Effector CD8-positive, alpha-beta T cell (primary cell): ENCODE data around the gene AXL.
"Not testable (repeated sequence)": the region's sequence is repeated elsewhere in the genome, so short reads cannot be mapped to it uniquely, and the experiment has no call there.

Experiments
- DNase-seq: peaks from one replicate; lab custom pipeline; 2025; lab: John Stamatoyannopoulos, UW

AXL gene

GRCh38 chr19:41206926-41207750 is 11.9 kb upstream of the AXL start:
- no peak for DNase-seq

- no peak for DNase-seq
Observed at GRCh38 chr19:41214161-41214560, 4.9 kb upstream of the AXL start.

GRCh38 chr19:41217741-41218140 is 1.3 kb upstream of the AXL start:
- no peak for DNase-seq

- no peak for DNase-seq
Observed at GRCh38 chr19:41218249-41218614, 791 bp upstream of the AXL start.

- DNase-seq, result no peak
Observed at GRCh38 chr19:41219924-41220567, 1.0 kb downstream of the AXL start.

GRCh38 chr19:41220811-41221210 is 1.8 kb downstream of the AXL start:
- no peak for DNase-seq

- DNase-seq, result no peak
Observed at GRCh38 chr19:41221514-41222205, 2.6 kb downstream of the AXL start.

GRCh38 chr19:41222240-41222639 is 3.2 kb downstream of the AXL start:
- DNase-seq, result no peak

GRCh38 chr19:41223431-41224234 is 4.6 kb downstream of the AXL start:
- no peak for DNase-seq

- no peak for DNase-seq
Observed at GRCh38 chr19:41224632-41225031, 5.6 kb downstream of the AXL start.

- no peak for DNase-seq
Observed at GRCh38 chr19:41225238-41226052, 6.4 kb downstream of the AXL start.

- no peak for DNase-seq
Observed at GRCh38 chr19:41226053-41226873, 7.2 kb downstream of the AXL start.

GRCh38 chr19:41226874-41227390 is 7.9 kb downstream of the AXL start:
- DNase-seq, result no peak

GRCh38 chr19:41228486-41228885 is 9.5 kb downstream of the AXL start:
- no peak for DNase-seq

GRCh38 chr19:41229338-41229737 is 10.3 kb downstream of the AXL start:
- DNase-seq, result not testable (repeated sequence)

- DNase-seq, result no peak
Observed at GRCh38 chr19:41230067-41230857, 11.2 kb downstream of the AXL start.

- DNase-seq, result no peak
Observed at GRCh38 chr19:41232686-41233085, 13.7 kb downstream of the AXL start.

GRCh38 chr19:41233748-41234240 is 14.8 kb downstream of the AXL start:
- DNase-seq, result no peak

GRCh38 chr19:41234512-41235168 is 15.6 kb downstream of the AXL start:
- DNase-seq, result no peak
